UCSD-AML1 (cell line): ENCODE results near the gene EPHB3.

Source experiments
- DNase-seq: peaks from one replicate; lab custom pipeline; 2025; ENCODE audit not compliant: unreplicated experiment; lab: John Stamatoyannopoulos, UW

EPHB3 gene

GRCh38 chr3:184578822-184579221, 17.2 kb downstream of the EPHB3 start:
- DNase-seq, result no peak

- DNase-seq, result no peak
Observed at GRCh38 chr3:184579513-184579912, 17.9 kb downstream of the EPHB3 start.

GRCh38 chr3:184580376-184580775, 18.8 kb downstream of the EPHB3 start:
- no peak for DNase-seq

GRCh38 chr3:184581331-184581855, 19.8 kb downstream of the EPHB3 start:
- DNase-seq, result no peak

- DNase-seq, result no peak
Observed at GRCh38 chr3:184582646-184583577, 21.3 kb downstream of the EPHB3 start.

- no peak for DNase-seq
Observed at GRCh38 chr3:184583578-184584451, 22.2 kb downstream of the EPHB3 start.

- DNase-seq, result no peak
Observed at GRCh38 chr3:184584464-184584891, 22.9 kb downstream of the EPHB3 start.

GRCh38 chr3:184585545-184585944, 24.0 kb downstream of the EPHB3 start:
- no peak for DNase-seq

GRCh38 chr3:184586851-184587250, 25.3 kb downstream of the EPHB3 start:
- DNase-seq, result no peak

GRCh38 chr3:184588776-184589175, 27.2 kb downstream of the EPHB3 start:
- no peak for DNase-seq

GRCh38 chr3:184590795-184591194, 29.2 kb downstream of the EPHB3 start:
- DNase-seq, result no peak

GRCh38 chr3:184591789-184592188, 30.2 kb downstream of the EPHB3 start:
- no peak for DNase-seq

GRCh38 chr3:184592371-184593219, 31.0 kb downstream of the EPHB3 start:
- no peak for DNase-seq

- no peak for DNase-seq
Observed at GRCh38 chr3:184593220-184593927, 31.8 kb downstream of the EPHB3 start.

- DNase-seq, result no peak
Observed at GRCh38 chr3:184593928-184594303, 32.3 kb downstream of the EPHB3 start.

GRCh38 chr3:184594371-184595001, 32.9 kb downstream of the EPHB3 start:
- DNase-seq, result no peak

GRCh38 chr3:184595726-184596125, 34.1 kb downstream of the EPHB3 start:
- no peak for DNase-seq

GRCh38 chr3:184596233-184596632, 34.6 kb downstream of the EPHB3 start:
- no peak for DNase-seq

GRCh38 chr3:184596886-184597575, 35.4 kb downstream of the EPHB3 start:
- no peak for DNase-seq
